Erythroblast (primary cell): Measurements from ENCODE around the gene WDR87.
"Not testable (repeated sequence)": the region's sequence is repeated elsewhere in the genome, so short reads cannot be mapped to it uniquely, and the experiment has no call there.

Experiments
- DNase-seq, 2 experiments: peaks; one replicate each; lab custom pipeline; 2025; lab: John Stamatoyannopoulos, UW
- GATA1 ChIP-seq: IDR thresholded peaks from 2 replicates; pipeline ENCODE4 v1.6.1; 2011; ENCODE audit warnings: low read depth, mild to moderate bottlenecking, control low read depth, low read length, moderate library complexity
- POLR2A ChIP-seq: IDR thresholded peaks from 2 replicates; pipeline ENCODE4 v1.6.1; 2011; ENCODE audit warnings: mild to moderate bottlenecking, low read length

The WDR87 gene

GRCh38 chr19:37885392-37885791 is 21.0 kb downstream of the WDR87 start:
- DNase-seq, result no peak
- TF ChIP-seq POLR2A (no peak), GATA1 (no peak)

GRCh38 chr19:37877147-37877546 is 29.2 kb downstream of the WDR87 start:
- TF ChIP-seq POLR2A (no peak), GATA1 (no peak)

GRCh38 chr19:37876032-37876431 is 30.4 kb downstream of the WDR87 start:
- TF ChIP-seq GATA1 (no peak), POLR2A (no peak)
- DNase-seq, result no peak

More at GRCh38 chr19:37877147-37877546, 29.2 kb downstream of the WDR87 start:
- DNase-seq, result no peak

GRCh38 chr19:37874784-37875183 is 31.6 kb downstream of the WDR87 start:
- DNase-seq, result no peak
- TF ChIP-seq GATA1, result no peak
- TF ChIP-seq POLR2A, result no peak

- TF ChIP-seq POLR2A (no peak), GATA1 (no peak)
Measured at GRCh38 chr19:37872383-37872782, 34.0 kb downstream of the WDR87 start.

GRCh38 chr19:37869766-37870340 is 36.5 kb downstream of the WDR87 start:
- TF ChIP-seq GATA1 (no peak), POLR2A (no peak)
- DNase-seq, result no peak

More at GRCh38 chr19:37872383-37872782, 34.0 kb downstream of the WDR87 start:
- DNase-seq, result no peak

GRCh38 chr19:37867831-37868230 is 38.6 kb downstream of the WDR87 start:
- TF ChIP-seq POLR2A, result no peak
- no peak for TF ChIP-seq GATA1
- DNase-seq, result no peak

GRCh38 chr19:37865930-37866329 is 40.5 kb downstream of the WDR87 start:
- DNase-seq, result not testable (repeated sequence)

- TF ChIP-seq GATA1 (no peak), POLR2A (no peak)
- DNase-seq, result no peak
Measured at GRCh38 chr19:37864501-37864900, 41.9 kb downstream of the WDR87 start.

GRCh38 chr19:37855098-37855497 is 51.3 kb downstream of the WDR87 start:
- TF ChIP-seq GATA1 (no peak), POLR2A (no peak)
- DNase-seq, result peak; percentile 11 to 12

- TF ChIP-seq POLR2A (no peak), GATA1 (no peak)
- DNase-seq, result no peak
Measured at GRCh38 chr19:37845932-37846331, 60.5 kb downstream of the WDR87 start.
